ENCODE data around the gene PDGFB.

GRCh38 chr22:39253435-39254070 is 8.8 kb upstream of the PDGFB start:
- TF ChIP-seq CTCF (IDR thresholded peaks at IDR 0.05) (peak in 1 of 4 experiments; percentile 23), POLR2A (IDR thresholded peaks at IDR 0.05) (peak; percentile 48)

All from prostate gland (tissue), 2 donors.